Hepatocyte (in vitro differentiated cells): ENCODE measurements around the gene ASB6.

Experiments
- EZH2 ChIP-seq: fragments of 200-600 bp; sonication (generic); IDR thresholded peaks from 2 replicates; pipeline ENCODE4 v1.6.1; 2016; ENCODE audit warnings: antibody characterized with exemption, mild to moderate bottlenecking, borderline replicate concordance
- TF ChIP-seq, protein P1 (sequence below): fragments of 200-600 bp; sonication (generic); IDR thresholded peaks from 2 replicates; pipeline ENCODE4 v1.5.1; 2016; ENCODE audit warnings: antibody characterized with exemption, mild to moderate bottlenecking; ENCODE audit not compliant: poor library complexity

GRCh38 chr9:129606161-129607026, 35.6 kb downstream of the ASB6 start:
- TF ChIP-seq, protein P1, sequence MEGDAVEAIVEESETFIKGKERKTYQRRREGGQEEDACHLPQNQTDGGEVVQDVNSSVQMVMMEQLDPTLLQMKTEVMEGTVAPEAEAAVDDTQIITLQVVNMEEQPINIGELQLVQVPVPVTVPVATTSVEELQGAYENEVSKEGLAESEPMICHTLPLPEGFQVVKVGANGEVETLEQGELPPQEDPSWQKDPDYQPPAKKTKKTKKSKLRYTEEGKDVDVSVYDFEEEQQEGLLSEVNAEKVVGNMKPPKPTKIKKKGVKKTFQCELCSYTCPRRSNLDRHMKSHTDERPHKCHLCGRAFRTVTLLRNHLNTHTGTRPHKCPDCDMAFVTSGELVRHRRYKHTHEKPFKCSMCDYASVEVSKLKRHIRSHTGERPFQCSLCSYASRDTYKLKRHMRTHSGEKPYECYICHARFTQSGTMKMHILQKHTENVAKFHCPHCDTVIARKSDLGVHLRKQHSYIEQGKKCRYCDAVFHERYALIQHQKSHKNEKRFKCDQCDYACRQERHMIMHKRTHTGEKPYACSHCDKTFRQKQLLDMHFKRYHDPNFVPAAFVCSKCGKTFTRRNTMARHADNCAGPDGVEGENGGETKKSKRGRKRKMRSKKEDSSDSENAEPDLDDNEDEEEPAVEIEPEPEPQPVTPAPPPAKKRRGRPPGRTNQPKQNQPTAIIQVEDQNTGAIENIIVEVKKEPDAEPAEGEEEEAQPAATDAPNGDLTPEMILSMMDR = no peak
- TF ChIP-seq EZH2 = no peak
